Heart right ventricle (tissue), 16 donors: ENCODE measurements around the gene TTLL11. TPM values are rescaled to one million over a fixed set of nuclear protein-coding genes. Genes with fewer than 3 reads are reported as not detected.
A peak's percentile ranks its signal among the peaks of the same experiment; 100 is the strongest.

ENCODE experiments used
- ATAC-seq, 8 donors: fragments of 200-7000 bp; cut with Tn5 transposase; one replicate each; pipeline ENCODE4 v1.9.1; 2020; ENCODE audit warnings: mild to moderate bottlenecking in 8 of 8, moderate library complexity in 8 of 8, moderate number of reproducible peaks in 1 of 8
- DNase-seq, 2 donors: peaks; one replicate each; pipeline ENCODE4 v3.0.0-alpha.2; 2020
- H3K27ac ChIP-seq, 10 donors: fragments of 200-600 bp; sonication (generic) in 2 of 10; one replicate each; pipeline versions ENCODE4 v1.5.0 to v1.8.0; 2020 to 2022; ENCODE audit warnings: mild to moderate bottlenecking in 3 of 10
- H3K27me3 ChIP-seq, 7 donors: fragments of 200-600 bp; one replicate each; pipeline ENCODE4 v1.8.0; 2021 to 2022; ENCODE audit warnings: mild to moderate bottlenecking in 2 of 7
- H3K36me3 ChIP-seq, 9 donors: fragments of 200-600 bp; sonication (generic) in 1 of 9; one replicate each; pipeline versions ENCODE4 v1.5.0 to v1.8.0; 2020 to 2022; ENCODE audit warnings: mild to moderate bottlenecking in 2 of 9
- H3K4me1 ChIP-seq, 9 donors: fragments of 200-600 bp; sonication (generic) in 1 of 9; one replicate each; pipeline versions ENCODE4 v1.5.0 to v1.8.0; 2020 to 2022; ENCODE audit warnings: mild to moderate bottlenecking in 4 of 9
- H3K4me3 ChIP-seq, 10 donors: fragments of 200-600 bp; sonication (generic) in 2 of 10; one replicate each; pipeline versions ENCODE4 v1.5.0 to v1.8.0; 2020 to 2022; ENCODE audit warnings: mild to moderate bottlenecking in 7 of 10, moderate library complexity in 2 of 10
- H3K9me3 ChIP-seq, 11 donors: fragments of 200-600 bp in 10 of 11; sonication (generic) in 2 of 11; one replicate each; pipeline versions ENCODE4 v1.5.0 to v1.8.0; 2013 to 2022; ENCODE audit warnings: mild to moderate bottlenecking in 2 of 11, control low read depth in 1 of 11, moderate library complexity in 1 of 11
- CTCF ChIP-seq, 9 donors: fragments of 200-600 bp; sonication (generic) in 2 of 9; IDR thresholded peaks; one replicate each; pipeline versions ENCODE4 v1.5.0 to v1.8.0; 2021 to 2022; ENCODE audit warnings: antibody characterized with exemption in 9 of 9, mild to moderate bottlenecking in 5 of 9, moderate library complexity in 1 of 9
- WGBS, 2 donors: extraction: QIAGEN DNeasy Blood & Tissue Kit; methylation state at CpG; one replicate each; pipeline ENCODE4 v1.1.7; 2013; ENCODE audit warnings: inconsistent platforms in 1 of 2; 5-methylcytosine and 5-hydroxymethylcytosine counted together
- intact Hi-C, 10 donors: fragments of 100-400 bp; cut with DNase I; formaldehyde crosslinking; loops; one replicate each; pipeline versions ENCODE4 v1.11.1 to v1.14.2; 2022
- polyA plus RNA-seq, 2 donors: library from polyadenylated mRNA; stranded (reverse); fragments of 200-250 nt; gene quantifications; one replicate each; pipeline ENCODE4 v1.2.3, GENCODE V29; 2013
- total RNA-seq, 10 donors: library from RNA; stranded (reverse); fragmentation: NEBNext Ultra II Directional in 3 of 10; extraction: Animal tissue kit (Norgen Biotek cat#: 25700) in 3 of 10; gene quantifications; one replicate each; pipeline versions ENCODE4 v1.2.1 to v1.2.4, GENCODE V29; 2021 to 2023
- donor health status: Arrhythmogenic right ventricular cardiomyopathy.
- donor health status: ischemic (EF 13 %, LVEDD 7.1; RV severe dilation, severe dysfunction).
- donor health status: healthy with polysubstance abuse.
- donor health status: DM: no; HTN: yes; CAD: no.
- donor health status: DM: no; HTN: no; CAD: no.
- donor health status: ischemic (EF 25% LVEDD 6.9; RV normal size, moderate dysfunction).
- donor health status: ischemic (EF 25% LVEDD 5.7; RV mildly dilated, moderate dysfunction).
- donor health status: healthy.
- donor health status: DM: yes; HTN: yes; CAD: no.
- donor health status: Ischemic cardiomyopathy.
- donor health status: ischemic (EF 35%, LVEDD 5.7; RV mildly dilated, moderate dysfunction).
- donor health status: nonischemic (EF 11% LVEDD 7.7; RV severe dilation, severe dysfunction).
- donor health status: DM: yes; HTN: yes; CAD: no.
- donor health status: PGD.
- donor health status: ischemic (EF 29% LVEDD 5.4; RV normal size, mild dysfunction).
- donor health status: nonischemic (EF 23%, LVEDD 6.1; RV moderate dilation, normal function).

TTLL11 gene
- total and polyA plus RNA-seq, 12 donors: 2.6 to 8.7 (median 5.8) TPM

- Histone ChIP-seq H3K27me3 (no peaks in the 10 kb centered on the region), H3K9me3 (no peaks in the 10 kb centered on the region), H3K27ac (no peak overlapping the region), H3K4me1 (peaks cover 0 to 25% (median 7%) of the 10 kb centered on the region in 9 donors), H3K4me3 (no peak overlapping the region), H3K36me3 (peaks cover 8 to 54% (median 27%) of the 10 kb centered on the region in 9 donors)
- DNase-seq: no peak
- no peak for TF ChIP-seq CTCF (IDR thresholded peaks at IDR 0.05)
- intact Hi-C loops: no loop called here
- WGBS, 2 donors: 89 to 90% methylated on average over 11 of the region's 11 CpGs
- peak in 3 of 8 donors; percentile 18 to 32 (median 19) for ATAC-seq
Measured at GRCh38 chr9:121785673-121786542, 307.2 kb downstream of the TTLL11 start.

- H3K27ac ChIP-seq: no peak overlapping the region
- ATAC-seq: no peak
- DNase-seq: peak in 1 of 2 donors; percentile 3
- TF ChIP-seq CTCF (IDR thresholded peaks at IDR 0.05): no peak
- intact Hi-C loops: no loop called here
- H3K27me3 ChIP-seq: no peaks in the 10 kb centered on the region
- peaks cover 0 to 35% (median 14%) of the 10 kb centered on the region in 9 donors for H3K4me1 ChIP-seq
- H3K4me3 ChIP-seq: no peak overlapping the region
- H3K36me3 ChIP-seq: peaks cover 8 to 64% (median 31%) of the 10 kb centered on the region in 9 donors
- 79 to 80% methylated on average over 17 of the region's 17 CpGs for WGBS, 2 donors
- no peaks in the 10 kb centered on the region for H3K9me3 ChIP-seq
Measured at GRCh38 chr9:121784731-121785411, 308.2 kb downstream of the TTLL11 start.

- no peaks in the 10 kb centered on the region for H3K9me3 ChIP-seq
- no peaks in the 10 kb centered on the region for H3K27me3 ChIP-seq
- DNase-seq (peak in 1 of 2 donors; percentile 4), ATAC-seq (no peak)
- no peak for TF ChIP-seq CTCF (IDR thresholded peaks at IDR 0.05)
- intact Hi-C loops: no loop called here
- H3K4me3 ChIP-seq: no peak overlapping the region
- H3K36me3 ChIP-seq: peaks cover 8 to 70% (median 31%) of the 10 kb centered on the region in 9 donors
- WGBS, 2 donors: 80 to 82% methylated on average over 26 of the region's 26 CpGs
- H3K27ac ChIP-seq: no peak overlapping the region
- peaks cover 2 to 45% (median 25%) of the 10 kb centered on the region in 9 donors for H3K4me1 ChIP-seq
Measured at GRCh38 chr9:121783521-121784507, 309.3 kb downstream of the TTLL11 start.
